Testis (tissue), 2 donors: ENCODE measurements around the gene ARHGAP32.

Experiments
- CTCF ChIP-seq, 3 experiments: fragments of 450-650 bp in 2 of 3; fragments of 200-600 bp in 1 of 3; sonication (generic) in 1 of 3; IDR thresholded peaks; one replicate each; pipeline ENCODE4 v1.5.1; 2016 to 2019; ENCODE audit warnings: antibody characterized with exemption in 3 of 3, mild to moderate bottlenecking in 2 of 3, moderate library complexity in 1 of 3
- POLR2A ChIP-seq: fragments of 450-650 bp; IDR thresholded peaks from one replicate; pipeline ENCODE4 v1.6.1; 2017; ENCODE audit warnings: antibody characterized with exemption, mild to moderate bottlenecking, moderate library complexity

- TF ChIP-seq CTCF (IDR thresholded peaks at IDR 0.05): no peak
- TF ChIP-seq POLR2A: no peak
These were observed 270.3 kb downstream of the ARHGAP32 start for GRCh38 chr11:128921793-128922192.
